NCI-H2196 treated with DMSO at 0.1 percent for 48 hours (cell line): ENCODE data around the gene C2orf92.
A peak's percentile ranks its signal among the peaks of the same experiment; 100 is the strongest.
"Not testable (repeated sequence)": the region's sequence is repeated elsewhere in the genome, so short reads cannot be mapped to it uniquely, and the experiment has no call there.

Experiments
- DNase-seq: peaks from one replicate; lab custom pipeline; 2025; ENCODE audit not compliant: unreplicated experiment; lab: John Stamatoyannopoulos, UW

The C2orf92 gene

DNA sequence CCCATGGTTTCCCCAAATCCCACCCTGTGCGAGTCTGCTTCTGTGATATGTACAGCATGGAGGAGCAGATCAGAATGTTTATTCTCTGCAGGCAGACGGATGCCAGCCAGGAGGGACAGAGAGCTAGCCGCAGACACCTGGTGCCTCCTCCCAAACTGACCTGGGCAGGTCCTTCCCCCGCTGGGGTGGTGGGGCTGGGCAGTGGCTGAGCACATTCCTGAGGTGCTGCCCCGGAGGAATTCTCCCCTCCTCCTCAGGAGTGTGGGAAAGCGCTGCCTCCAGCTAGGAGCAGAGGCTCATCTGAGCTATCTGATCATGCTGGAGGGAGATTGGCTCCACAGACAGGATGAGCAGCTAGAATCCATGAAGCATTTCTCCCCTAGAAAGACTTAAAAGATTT, 21.7 kb downstream of the C2orf92 start:
- no peak for DNase-seq

DNA sequence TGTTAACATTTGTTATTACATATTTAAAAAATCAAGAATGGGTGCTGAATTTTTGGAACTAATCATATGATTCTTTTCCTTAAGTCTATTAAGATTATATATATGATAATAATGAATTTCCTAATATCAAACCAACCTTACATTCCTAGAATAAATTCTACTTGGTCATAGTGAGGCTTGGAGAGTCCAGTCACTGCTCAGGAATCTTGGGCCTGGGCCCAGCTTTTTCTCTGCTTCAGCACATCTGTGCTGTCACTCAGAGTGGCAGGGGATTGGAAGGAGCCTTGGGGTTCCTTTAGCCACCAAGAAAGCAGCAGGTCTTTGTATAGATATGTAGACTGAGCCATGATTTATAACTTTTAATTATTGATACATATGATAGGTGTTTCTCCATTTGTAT, 24.0 kb downstream of the C2orf92 start:
- no peak for DNase-seq

DNA sequence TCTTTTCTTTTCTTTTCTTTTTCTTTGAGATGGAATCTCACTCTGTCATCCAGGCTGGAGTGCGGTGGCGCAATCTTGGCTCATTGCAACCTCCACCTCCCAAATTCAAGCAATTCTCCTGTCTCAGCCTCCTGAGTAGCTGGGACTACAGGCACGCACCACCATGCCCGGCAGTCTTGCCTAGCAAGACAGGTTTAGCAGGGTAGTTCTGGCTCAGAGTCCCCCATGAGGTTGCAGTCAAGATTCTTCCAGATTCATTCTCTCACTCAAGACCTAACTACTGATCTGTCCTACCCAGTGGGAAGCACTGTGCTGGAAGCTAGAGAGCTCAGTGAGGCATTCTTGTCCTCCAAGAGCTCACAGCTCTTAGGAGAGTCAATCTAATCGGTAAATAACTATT, 26.2 kb downstream of the C2orf92 start:
- no peak for DNase-seq

- DNase-seq: peak; percentile 67
Measured at GRCh38 chr2:97697252-97698235, 28.0 kb downstream of the C2orf92 start.

- no peak for DNase-seq
Measured at GRCh38 chr2:97698530-97698929, 29.0 kb downstream of the C2orf92 start.

DNA sequence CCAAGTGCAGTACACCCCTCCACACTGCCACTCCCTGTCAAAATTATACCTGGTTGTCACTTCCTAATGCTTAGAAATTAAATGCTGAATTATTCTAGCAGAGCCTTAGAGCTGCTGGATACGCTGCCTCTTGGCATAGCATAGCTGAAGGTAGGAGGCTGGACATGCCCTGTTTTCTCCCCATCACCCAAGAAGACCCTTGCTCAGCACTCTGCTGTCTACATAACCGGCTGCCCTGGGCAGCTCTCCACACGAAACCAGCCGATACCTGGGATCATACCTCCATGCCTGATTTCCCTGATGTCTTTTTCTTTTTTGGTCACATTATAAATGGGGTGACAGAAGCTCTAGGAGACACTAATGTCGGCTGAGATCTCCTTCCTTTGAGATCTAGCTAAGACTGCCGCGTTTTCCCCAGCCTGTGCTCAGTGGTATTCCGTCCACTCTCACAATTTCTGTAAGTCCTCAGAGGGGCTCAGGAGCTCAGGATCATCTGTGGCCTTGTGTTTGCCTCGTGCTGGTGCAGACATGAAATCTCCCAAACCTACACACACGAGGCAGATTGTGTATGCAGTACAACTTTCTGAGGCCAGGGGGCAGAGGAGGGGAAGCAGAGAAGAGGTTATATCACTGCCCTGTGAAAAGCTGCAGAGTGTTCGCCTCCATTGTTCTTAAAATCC, 30.4 kb downstream of the C2orf92 start:
- DNase-seq: peak; percentile 33

DNA sequence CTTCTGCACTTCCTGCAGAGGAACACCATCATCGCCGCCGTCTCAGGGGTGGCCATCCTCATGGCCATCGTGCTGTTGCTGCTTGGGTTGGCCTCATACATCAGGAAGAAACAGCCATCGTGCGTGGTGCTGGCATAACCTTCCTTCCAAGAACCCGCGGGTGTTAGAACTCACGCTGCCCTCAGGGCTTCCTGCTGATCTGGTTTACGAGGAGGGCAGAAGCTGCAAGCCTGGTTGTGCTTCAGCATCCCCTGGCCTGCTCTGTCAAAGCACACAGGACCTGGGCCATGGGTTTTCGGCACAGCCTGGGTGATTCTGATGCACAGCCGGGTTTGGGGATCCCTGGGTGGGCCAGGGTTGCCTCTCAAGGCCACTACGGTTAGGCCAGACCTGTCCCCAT, 31.7 kb downstream of the C2orf92 start:
- DNase-seq: no peak

- DNase-seq: no peak
Measured at GRCh38 chr2:97701851-97702465, 32.4 kb downstream of the C2orf92 start.

GRCh38 chr2:97702731-97703470, 33.4 kb downstream of the C2orf92 start:
- no peak for DNase-seq

DNA sequence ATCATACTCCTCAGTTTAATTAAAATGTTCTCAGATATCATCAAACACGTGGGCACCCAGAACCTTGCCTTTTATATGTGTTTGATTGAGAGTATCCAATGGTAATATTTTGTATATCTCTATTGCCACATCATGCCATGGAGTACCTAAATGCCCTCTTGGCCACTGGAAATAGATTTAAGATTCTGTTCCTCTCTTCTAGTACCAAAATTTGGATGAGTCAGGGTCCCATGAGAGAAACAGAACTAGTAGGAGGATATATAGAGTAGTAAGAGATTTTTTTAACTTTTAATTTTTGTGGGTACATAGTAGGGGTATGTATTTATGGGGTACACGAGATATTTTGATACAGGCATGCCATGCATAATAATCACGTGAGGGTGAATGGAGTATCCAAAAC, 34.2 kb downstream of the C2orf92 start:
- DNase-seq: no peak

GRCh38 chr2:97704989-97705388, 35.5 kb downstream of the C2orf92 start:
- DNase-seq: no peak

GRCh38 chr2:97706112-97706511, 36.6 kb downstream of the C2orf92 start:
- no peak for DNase-seq

- no peak for DNase-seq
Measured at GRCh38 chr2:97706708-97707345, 37.3 kb downstream of the C2orf92 start.

DNA sequence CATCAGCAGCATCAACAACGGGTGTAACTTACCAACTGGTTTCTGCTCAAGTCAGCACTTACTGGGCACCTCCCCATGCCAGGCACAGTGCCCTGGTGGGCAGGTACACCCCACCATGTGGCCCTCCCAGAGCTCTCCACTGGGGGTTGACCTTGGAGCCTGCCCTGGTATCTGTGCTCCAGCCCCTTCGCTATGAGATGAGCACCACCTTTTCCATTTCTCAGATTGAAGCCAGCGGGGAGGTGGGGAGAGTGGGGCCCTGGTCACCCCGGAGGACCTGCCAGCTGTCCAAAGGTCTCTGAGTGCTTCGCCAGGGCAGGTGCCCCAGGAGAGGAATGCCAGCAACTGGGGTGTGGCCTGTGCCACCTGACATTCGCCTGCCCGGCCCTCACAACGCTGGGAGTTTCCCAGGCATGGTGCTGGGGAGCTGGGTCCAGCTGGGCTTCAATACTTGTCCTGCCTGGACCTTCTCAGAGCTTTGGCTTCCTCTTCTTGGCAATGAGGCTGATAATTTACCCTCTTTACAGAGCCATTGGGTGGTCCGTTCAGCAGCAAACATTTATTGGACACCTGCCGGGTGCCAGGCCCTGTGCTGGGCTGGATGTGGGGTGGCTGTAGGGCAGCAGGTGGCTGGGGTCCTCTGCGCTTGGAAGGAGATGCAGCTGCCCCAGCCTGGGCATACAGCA, 38.0 kb downstream of the C2orf92 start:
- DNase-seq: no peak

- DNase-seq: no peak
Measured at GRCh38 chr2:97708048-97708380, 38.5 kb downstream of the C2orf92 start.

DNA sequence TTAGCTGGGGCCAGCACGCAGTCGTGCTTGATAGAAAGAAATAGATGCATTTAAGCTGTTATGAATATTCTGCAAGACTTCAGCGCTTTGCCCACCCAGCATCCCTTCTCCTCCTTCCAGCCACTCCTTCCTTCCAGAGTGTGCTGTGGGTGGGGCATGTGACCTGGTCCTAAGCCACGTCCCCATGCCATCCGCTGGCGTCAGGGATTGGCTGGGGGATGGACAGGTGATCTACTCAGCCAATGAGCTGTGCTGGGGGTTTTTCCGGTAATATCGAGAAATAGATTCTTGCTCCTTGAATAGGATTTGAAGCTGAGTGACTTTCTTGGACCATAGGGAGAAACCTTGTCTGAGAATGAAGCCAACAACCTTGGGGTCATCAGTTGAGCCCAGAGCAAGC, 39.1 kb downstream of the C2orf92 start:
- DNase-seq: no peak

DNA sequence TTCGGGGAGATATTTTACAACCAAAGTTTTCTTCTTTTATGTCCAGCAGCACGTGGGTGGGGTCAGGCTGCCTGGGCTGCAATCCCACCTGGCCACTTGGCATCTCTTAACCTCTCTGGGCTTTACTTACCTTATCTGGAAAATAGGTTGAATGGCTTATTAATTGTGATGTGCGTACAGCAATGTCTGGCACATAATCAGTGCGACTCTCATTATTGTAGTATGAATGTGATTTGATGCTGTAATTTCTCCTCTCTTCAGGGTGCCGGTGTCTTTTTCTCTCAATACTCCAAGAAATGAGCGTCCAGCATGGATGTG, 41.8 kb downstream of the C2orf92 start:
- no peak for DNase-seq

DNA sequence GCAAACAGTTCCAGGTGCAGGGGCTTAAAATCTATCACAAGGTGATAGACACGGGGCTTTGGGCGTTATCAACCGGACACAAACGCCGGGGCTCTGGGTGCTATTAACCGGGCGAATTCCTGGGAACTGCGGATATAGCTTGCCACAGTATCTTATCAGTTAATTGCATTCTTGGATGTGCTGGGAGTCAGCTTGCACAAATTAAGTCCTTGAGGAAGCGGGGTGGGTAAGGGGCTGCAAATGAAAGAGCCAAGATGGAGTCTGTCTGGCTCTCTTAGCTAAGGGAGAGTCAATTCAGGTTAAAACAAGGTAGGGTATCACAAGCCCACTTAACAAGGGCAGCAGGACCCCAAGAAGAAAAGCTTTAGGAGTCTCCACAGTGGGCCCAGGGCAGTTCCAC, 42.7 kb downstream of the C2orf92 start:
- DNase-seq: not testable (repeated sequence)

- DNase-seq: no peak
Measured at GRCh38 chr2:97712693-97713295, 43.3 kb downstream of the C2orf92 start.
